Retinal pigment epithelial cell (primary cell): ENCODE data around the gene MAP2K7.
"Not testable (repeated sequence)": the region's sequence is repeated elsewhere in the genome, so short reads cannot be mapped to it uniquely, and the experiment has no call there.

Source experiments
- DNase-seq: peaks from one replicate; pipeline ENCODE4 v3.0.0-alpha.2; 2010; ENCODE audit warnings: low read depth
- H3K4me3 ChIP-seq: 2 replicates; pipeline ENCODE4 v1.5.1; 2011; ENCODE audit warnings: mild to moderate bottlenecking, low read length, control low read depth, moderate library complexity
- TF ChIP-seq, protein P1 (sequence below): conservative IDR thresholded peaks from 2 replicates; pipeline ENCODE4 v1.5.1; 2011; ENCODE audit warnings: low read depth, low read length, control low read depth, inconsistent platforms

The MAP2K7 gene

DNA sequence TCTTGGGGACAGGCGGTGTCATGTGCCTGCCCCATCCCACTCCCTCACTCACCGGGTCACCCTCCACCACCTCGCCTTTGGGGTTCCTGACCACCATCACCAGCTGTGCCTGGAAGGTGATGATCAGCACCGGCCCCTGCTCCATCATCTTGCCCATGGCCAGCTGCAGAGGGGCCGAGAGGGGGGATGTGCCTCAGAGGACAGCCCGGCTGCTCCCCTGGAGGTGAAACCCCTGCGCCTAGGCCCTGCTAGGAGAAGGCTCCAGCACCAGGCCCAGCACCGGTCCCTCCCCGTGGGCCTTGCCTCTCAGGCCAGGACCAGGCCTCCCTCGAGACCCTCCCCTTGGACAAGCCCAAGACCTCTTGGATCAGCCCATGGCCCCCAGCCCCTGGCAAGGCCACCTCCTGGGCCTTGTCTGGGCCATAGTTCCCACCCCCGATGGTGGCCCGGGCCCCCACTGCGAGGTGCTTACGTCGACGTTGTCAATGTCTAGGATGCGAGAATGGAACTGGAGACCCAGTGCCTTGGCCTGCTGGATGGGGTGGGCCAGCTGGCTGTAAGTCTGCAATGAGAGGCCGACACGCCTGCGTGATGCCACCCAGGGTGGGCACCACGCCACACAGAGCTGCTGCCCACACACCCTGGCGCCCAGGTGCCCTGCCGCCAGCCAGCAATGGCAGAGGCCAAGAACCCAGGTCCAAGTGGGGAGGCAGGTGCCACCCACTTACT lies 24.1 kb downstream of the MAP2K7 start:
- H3K4me3 ChIP-seq: no peak overlapping the region
- DNase-seq: no peak
- TF ChIP-seq, protein P1, sequence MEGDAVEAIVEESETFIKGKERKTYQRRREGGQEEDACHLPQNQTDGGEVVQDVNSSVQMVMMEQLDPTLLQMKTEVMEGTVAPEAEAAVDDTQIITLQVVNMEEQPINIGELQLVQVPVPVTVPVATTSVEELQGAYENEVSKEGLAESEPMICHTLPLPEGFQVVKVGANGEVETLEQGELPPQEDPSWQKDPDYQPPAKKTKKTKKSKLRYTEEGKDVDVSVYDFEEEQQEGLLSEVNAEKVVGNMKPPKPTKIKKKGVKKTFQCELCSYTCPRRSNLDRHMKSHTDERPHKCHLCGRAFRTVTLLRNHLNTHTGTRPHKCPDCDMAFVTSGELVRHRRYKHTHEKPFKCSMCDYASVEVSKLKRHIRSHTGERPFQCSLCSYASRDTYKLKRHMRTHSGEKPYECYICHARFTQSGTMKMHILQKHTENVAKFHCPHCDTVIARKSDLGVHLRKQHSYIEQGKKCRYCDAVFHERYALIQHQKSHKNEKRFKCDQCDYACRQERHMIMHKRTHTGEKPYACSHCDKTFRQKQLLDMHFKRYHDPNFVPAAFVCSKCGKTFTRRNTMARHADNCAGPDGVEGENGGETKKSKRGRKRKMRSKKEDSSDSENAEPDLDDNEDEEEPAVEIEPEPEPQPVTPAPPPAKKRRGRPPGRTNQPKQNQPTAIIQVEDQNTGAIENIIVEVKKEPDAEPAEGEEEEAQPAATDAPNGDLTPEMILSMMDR: no peak

DNA sequence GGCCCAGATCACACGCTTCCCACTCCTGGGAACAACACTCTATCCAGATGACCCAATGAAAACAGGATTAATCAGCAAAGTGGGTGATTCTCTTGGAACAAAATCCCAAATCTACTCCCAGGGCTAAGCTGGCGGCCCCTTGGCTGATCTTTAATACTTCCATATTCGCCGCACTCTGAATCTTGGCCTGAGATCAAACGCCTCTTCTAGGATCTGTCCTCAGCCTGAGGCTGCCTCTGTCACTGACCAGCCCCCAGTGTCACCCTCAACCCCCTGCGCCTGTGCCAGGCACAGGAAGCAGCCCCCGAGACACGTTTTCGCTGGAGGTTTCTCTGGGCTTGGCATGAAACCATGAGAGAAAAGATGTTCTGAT lies 24.6 kb downstream of the MAP2K7 start:
- TF ChIP-seq, protein P1: no peak
- DNase-seq: no peak
- no peak overlapping the region for H3K4me3 ChIP-seq

DNA sequence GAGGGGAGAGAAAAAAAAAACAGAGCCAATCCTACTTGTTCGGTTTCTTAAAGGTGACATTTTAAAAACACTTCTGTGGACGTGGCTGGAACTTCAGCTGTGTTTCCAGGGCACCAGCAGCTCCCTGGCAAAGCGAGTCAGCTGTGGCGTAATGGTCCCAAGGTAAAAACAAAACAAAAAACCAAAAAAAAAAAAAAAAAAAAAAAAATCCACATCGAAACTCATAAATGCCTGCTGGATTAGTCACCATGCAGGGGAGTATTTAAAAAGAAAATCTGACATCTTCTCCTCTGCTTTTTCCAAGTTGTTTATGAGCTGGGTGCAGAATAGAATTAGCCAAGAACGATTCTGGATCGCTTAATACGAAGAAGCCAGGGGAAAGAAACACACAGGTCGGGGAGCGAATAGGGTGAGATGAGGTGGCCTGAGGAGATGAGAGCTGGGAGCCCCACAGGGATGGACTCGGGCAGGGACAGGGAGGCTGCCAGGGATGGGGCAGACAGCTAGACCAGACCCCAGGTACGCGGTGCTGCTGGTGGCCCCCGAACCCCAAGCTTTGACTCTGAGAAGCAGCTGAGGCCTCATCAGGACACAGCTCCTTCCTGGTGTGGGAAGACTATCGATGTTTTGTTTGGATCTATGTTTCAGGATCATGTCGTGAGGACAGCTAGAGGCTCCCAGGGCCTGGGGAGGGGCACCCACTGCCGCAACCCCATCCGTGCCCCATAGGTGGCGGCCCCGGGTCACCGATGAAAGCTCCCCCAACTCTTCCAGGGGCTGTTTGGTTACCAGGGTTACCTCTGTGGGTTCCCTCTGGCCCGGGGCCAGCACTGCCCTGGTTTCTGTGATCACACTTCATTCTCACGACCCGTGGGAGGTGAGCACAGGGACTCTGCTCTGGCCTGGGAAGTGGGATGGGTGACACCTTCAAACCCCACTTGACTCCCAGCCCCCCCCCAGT lies 25.3 kb downstream of the MAP2K7 start:
- peak; percentile 35 for DNase-seq
- H3K4me3 ChIP-seq: no peak overlapping the region
- TF ChIP-seq, protein P1: peak; percentile 56

DNA sequence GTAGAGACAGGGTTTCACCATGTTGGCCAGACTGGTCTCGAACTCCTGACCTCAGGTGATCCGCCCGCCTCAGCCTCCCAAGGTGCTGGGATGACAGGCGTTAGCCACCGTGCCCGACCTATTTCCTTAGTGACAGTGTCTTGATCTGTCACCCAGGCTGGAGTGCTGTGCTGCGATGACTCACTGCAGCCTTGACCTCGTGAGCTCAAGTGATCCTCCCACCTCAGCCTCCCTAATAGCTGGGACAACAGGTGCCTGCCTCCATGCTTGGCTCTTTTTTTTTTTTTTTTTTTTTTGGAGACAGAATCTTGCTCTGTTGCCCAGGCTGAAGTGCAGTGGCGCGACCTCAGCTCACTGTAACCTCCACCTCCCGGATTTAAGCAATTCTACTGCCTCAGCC lies 26.4 kb downstream of the MAP2K7 start:
- not testable (repeated sequence) for DNase-seq, H3K4me3 ChIP-seq

DNA sequence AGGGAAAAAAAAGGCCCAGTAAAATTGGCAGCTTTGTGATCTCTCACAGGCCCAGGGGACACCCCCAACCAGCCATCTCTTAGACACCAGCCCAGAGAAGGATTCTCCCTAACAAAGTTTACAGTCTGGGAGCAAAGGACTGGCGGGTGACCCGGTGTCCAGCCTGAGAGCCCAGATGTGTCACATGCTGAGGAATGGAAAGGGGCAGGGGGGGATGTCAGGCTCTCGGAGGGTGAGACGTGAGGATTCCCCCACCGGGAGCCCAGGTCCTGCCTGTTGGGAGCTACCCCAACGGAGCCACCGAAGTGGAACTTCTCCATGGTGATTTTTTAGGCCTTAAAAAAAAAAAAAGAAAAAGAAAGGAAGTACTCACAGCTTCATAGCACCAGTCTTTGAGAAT lies 27.1 kb downstream of the MAP2K7 start:
- no peak for DNase-seq
- no peak overlapping the region for H3K4me3 ChIP-seq
- TF ChIP-seq, protein P1: no peak

DNA sequence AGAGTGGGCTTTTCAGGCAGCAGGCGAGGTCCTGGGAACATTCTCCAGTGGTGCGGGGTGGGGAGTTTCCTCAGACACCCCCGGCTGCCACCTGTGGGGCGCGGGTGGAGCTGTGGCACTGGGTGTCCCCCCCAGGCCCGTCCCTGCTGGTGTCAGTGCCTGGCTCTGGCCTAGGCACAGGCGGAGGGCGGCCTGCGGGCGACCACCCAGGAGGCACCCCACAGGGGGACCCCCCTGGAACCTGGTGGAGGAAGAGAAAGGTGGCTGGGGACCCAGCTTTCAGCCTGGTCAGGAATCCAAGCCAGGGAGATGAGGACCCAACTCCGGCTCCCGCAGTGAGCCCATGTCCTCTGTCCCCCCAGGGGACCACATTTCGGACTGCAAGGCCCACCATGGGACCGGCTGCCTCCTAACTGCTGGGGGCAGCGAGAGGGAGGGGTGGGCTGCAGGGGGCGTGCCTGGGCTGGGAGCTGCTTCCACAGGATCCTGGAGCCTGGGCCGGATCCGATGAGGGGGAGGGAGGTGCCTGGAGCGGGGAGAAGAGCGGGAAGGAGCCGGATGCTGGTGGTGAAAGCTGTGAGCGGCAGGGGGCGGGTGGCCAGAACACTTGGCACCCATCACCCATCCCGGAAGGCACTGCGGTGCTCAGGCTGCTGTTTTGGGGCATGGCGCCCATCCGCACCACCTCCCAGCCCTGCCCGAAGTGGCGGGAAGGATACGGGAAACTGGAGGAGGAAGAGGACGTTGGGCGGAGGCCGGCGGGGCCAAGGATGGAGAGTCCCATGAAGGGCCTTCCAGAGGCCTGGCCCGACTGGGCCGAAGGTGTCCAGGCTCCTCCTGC lies 27.8 kb downstream of the MAP2K7 start:
- no peak overlapping the region for H3K4me3 ChIP-seq
- TF ChIP-seq, protein P1: no peak
- no peak for DNase-seq
